K562 (cell line): ENCODE data around the gene VEGFB. TPM values are rescaled to one million over a fixed set of nuclear protein-coding genes. Genes with fewer than 3 reads are reported as not detected.

Experiments
- DIDO1 ChIP-seq: fragments of 450-650 bp; IDR thresholded peaks from 2 replicates; pipeline ENCODE4 v1.6.1; 2016; ENCODE audit warnings: low read depth, missing biosample characterization, missing genetic modification characterization
- MAFK ChIP-seq: IDR thresholded peaks from 2 replicates; pipeline ENCODE4 v1.6.1; 2011; ENCODE audit warnings: low read length, improper control_type of control experiment
- MED1 ChIP-seq: sonication (generic); formaldehyde crosslinking; IDR thresholded peaks from 2 replicates; pipeline ENCODE4 v1.8.1; 2023; ENCODE audit warnings: missing genetic modification reagents, borderline replicate concordance
- POLR2A ChIP-seq: fragments of 450-650 bp; conservative IDR thresholded peaks from 2 replicates; pipeline ENCODE4 v1.6.1; 2016
- POLR2AphosphoS2 ChIP-seq: IDR thresholded peaks from 2 replicates; pipeline ENCODE4 v1.6.1; 2012; ENCODE audit warnings: low read length, improper control_type of control experiment
- SFPQ ChIP-seq: fragments of 200-400 bp; formaldehyde crosslinking; IDR thresholded peaks from 2 replicates; pipeline ENCODE4 v1.6.1; 2017; ENCODE audit warnings: mild to moderate bottlenecking, low read depth, low read length, moderate library complexity
- ZNF431 ChIP-seq: sonication (generic); formaldehyde crosslinking; IDR thresholded peaks from 2 replicates; pipeline ENCODE4 v1.8.0; 2022; ENCODE audit warnings: mild to moderate bottlenecking, missing genetic modification reagents
- ZNF740 ChIP-seq, 3 experiments: fragments of 200-800 bp in 1 of 3; sonication (Bioruptor generic) in 1 of 3; sonication (generic) in 1 of 3; formaldehyde crosslinking in 1 of 3; IDR thresholded peaks; 2 replicates each; pipeline versions ENCODE4 v1.6.1 to v1.8.0; 2016 to 2022; ENCODE audit warnings: mild to moderate bottlenecking in 2 of 3, missing compliant biosample characterization in 2 of 3, missing genetic modification characterization in 2 of 3, missing genetic modification reagents in 1 of 3
- ZZZ3 ChIP-seq: fragments of 450-650 bp; IDR thresholded peaks from 2 replicates; pipeline ENCODE4 v1.6.1; 2016; ENCODE audit warnings: antibody characterized with exemption, mild to moderate bottlenecking, moderate library complexity
- polyA plus RNA-seq, 8 experiments: library from polyadenylated mRNA; depleted of rRNA in 4 of 8; stranded (reverse) in 5 of 8; unstranded in 3 of 8; fragments of >200 nt; fragmentation: Nextera tagmentation in 2 of 8; fragmentation: Illumina TruSeq in 1 of 8; extraction: Ambion mirVana in 2 of 8; extraction: Trizol in 1 of 8; gene quantifications; 2 replicates each; pipeline versions ENCODE4 v1.2.1 to v1.2.3, GENCODE V29; 2011 to 2014; ENCODE audit warnings: inconsistent platforms in 1 of 8, missing spikeins in 1 of 8
- total RNA-seq, 7 experiments: library from RNA; depleted of rRNA in 6 of 7; stranded (reverse); fragments of >200 nt in 6 of 7; fragmentation: Illumina TruSeq in 2 of 7; extraction: Trizol in 2 of 7; gene quantifications; 2 replicates each; pipeline versions ENCODE4 v1.2.1 to v1.2.3, GENCODE V29; 2011 to 2021; ENCODE audit warnings: low replicate concordance in 1 of 7
- TF ChIP-seq, protein P1 (sequence below): fragments of 200-600 bp; sonication (generic); IDR thresholded peaks from one replicate; pipeline ENCODE4 v1.6.1; 2012; ENCODE audit warnings: mild to moderate bottlenecking, low read depth, low read length, inconsistent platforms

VEGFB gene
- total and polyA plus RNA-seq, 9 of the 15 experiments (the other 6 are each of a cell fraction or from before 2014, with no cell fraction given), result 11.0 to 83.4 (median 25.7) TPM

DNA sequence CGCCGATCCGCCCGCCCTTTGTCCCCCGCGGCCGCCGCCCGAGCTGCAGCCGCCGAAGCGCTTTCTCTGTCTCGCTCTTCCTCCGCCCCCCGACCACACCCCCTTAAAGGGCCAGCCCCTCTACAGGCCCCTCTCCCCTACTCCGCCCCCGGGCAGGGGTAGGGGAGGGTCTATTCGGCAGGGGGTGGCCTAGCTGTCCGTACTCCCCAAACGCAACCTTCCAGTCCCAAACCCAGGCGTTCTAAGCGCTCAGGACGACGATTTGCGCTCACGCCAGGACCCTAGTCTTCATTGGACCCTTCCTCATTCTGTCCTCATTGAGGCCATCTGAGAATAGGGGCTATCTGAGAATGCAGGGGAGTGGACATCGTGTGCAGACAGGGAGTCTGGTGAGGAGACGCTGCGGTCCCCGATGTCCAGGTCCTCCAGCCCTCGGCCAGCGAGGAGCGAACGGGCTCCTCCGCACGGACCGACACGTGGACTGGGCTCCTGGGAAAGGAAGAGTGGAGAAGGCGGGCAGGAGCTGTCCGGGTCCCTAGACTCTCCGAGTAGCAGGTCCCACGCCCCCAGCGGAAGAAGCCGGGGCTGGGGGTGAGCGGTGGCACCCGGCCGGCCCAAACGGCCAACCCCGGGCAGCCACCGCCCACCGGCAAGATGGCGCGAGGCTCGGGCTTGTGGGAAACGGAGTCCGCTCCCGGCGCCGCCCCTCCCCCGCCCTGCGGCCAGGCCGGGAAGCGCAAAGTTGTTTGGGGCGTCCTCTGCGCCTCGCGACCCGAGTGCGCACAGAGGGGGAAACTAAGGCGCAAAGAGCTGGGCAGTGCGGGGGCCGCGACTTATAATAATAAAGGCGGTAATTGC is 12.7 kb downstream of the VEGFB start, which contains the start of gene PPP1R14B (continued):
- TF ChIP-seq ZNF431 (CRISPR knock-in tag) (0 out of 2 replicates have a peak, but pooled peaks have one; percentile 15), SFPQ (no peak), ZZZ3 (no peak), MAFK (no peak), POLR2AphosphoS2 (no peak), MED1 (CRISPR knock-in tag) (no peak), ZNF740 (CRISPR knock-in tag; IDR thresholded peaks at IDR 0.05) (no peak), ZNF740 (tag; IDR thresholded peaks at IDR 0.05) (no peak), POLR2A (peak; percentile 90), DIDO1 (tag) (no peak)
- TF ChIP-seq, protein P1, sequence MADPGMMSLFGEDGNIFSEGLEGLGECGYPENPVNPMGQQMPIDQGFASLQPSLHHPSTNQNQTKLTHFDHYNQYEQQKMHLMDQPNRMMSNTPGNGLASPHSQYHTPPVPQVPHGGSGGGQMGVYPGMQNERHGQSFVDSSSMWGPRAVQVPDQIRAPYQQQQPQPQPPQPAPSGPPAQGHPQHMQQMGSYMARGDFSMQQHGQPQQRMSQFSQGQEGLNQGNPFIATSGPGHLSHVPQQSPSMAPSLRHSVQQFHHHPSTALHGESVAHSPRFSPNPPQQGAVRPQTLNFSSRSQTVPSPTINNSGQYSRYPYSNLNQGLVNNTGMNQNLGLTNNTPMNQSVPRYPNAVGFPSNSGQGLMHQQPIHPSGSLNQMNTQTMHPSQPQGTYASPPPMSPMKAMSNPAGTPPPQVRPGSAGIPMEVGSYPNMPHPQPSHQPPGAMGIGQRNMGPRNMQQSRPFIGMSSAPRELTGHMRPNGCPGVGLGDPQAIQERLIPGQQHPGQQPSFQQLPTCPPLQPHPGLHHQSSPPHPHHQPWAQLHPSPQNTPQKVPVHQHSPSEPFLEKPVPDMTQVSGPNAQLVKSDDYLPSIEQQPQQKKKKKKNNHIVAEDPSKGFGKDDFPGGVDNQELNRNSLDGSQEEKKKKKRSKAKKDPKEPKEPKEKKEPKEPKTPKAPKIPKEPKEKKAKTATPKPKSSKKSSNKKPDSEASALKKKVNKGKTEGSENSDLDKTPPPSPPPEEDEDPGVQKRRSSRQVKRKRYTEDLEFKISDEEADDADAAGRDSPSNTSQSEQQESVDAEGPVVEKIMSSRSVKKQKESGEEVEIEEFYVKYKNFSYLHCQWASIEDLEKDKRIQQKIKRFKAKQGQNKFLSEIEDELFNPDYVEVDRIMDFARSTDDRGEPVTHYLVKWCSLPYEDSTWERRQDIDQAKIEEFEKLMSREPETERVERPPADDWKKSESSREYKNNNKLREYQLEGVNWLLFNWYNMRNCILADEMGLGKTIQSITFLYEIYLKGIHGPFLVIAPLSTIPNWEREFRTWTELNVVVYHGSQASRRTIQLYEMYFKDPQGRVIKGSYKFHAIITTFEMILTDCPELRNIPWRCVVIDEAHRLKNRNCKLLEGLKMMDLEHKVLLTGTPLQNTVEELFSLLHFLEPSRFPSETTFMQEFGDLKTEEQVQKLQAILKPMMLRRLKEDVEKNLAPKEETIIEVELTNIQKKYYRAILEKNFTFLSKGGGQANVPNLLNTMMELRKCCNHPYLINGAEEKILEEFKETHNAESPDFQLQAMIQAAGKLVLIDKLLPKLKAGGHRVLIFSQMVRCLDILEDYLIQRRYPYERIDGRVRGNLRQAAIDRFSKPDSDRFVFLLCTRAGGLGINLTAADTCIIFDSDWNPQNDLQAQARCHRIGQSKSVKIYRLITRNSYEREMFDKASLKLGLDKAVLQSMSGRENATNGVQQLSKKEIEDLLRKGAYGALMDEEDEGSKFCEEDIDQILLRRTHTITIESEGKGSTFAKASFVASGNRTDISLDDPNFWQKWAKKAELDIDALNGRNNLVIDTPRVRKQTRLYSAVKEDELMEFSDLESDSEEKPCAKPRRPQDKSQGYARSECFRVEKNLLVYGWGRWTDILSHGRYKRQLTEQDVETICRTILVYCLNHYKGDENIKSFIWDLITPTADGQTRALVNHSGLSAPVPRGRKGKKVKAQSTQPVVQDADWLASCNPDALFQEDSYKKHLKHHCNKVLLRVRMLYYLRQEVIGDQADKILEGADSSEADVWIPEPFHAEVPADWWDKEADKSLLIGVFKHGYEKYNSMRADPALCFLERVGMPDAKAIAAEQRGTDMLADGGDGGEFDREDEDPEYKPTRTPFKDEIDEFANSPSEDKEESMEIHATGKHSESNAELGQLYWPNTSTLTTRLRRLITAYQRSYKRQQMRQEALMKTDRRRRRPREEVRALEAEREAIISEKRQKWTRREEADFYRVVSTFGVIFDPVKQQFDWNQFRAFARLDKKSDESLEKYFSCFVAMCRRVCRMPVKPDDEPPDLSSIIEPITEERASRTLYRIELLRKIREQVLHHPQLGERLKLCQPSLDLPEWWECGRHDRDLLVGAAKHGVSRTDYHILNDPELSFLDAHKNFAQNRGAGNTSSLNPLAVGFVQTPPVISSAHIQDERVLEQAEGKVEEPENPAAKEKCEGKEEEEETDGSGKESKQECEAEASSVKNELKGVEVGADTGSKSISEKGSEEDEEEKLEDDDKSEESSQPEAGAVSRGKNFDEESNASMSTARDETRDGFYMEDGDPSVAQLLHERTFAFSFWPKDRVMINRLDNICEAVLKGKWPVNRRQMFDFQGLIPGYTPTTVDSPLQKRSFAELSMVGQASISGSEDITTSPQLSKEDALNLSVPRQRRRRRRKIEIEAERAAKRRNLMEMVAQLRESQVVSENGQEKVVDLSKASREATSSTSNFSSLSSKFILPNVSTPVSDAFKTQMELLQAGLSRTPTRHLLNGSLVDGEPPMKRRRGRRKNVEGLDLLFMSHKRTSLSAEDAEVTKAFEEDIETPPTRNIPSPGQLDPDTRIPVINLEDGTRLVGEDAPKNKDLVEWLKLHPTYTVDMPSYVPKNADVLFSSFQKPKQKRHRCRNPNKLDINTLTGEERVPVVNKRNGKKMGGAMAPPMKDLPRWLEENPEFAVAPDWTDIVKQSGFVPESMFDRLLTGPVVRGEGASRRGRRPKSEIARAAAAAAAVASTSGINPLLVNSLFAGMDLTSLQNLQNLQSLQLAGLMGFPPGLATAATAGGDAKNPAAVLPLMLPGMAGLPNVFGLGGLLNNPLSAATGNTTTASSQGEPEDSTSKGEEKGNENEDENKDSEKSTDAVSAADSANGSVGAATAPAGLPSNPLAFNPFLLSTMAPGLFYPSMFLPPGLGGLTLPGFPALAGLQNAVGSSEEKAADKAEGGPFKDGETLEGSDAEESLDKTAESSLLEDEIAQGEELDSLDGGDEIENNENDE, result no peak
